Liver (tissue), 3 donors: Measurements from ENCODE around the gene ARHGAP10.
A peak's percentile ranks its signal among the peaks of the same experiment; 100 is the strongest.

ENCODE experiments used
- ATF3 ChIP-seq: IDR thresholded peaks from 2 replicates; pipeline ENCODE4 v1.6.1; 2016; ENCODE audit warnings: antibody characterized with exemption
- CTCF ChIP-seq: fragments of 150-350 bp; IDR thresholded peaks from 2 replicates; pipeline ENCODE4 v1.5.1; 2017; ENCODE audit warnings: improper control_type of control experiment, low read depth, low read length; ENCODE audit not compliant: missing input control
- EGR1 ChIP-seq, 2 donors: IDR thresholded peaks; 2 replicates each; pipeline ENCODE4 v1.6.1; 2016 to 2018; ENCODE audit warnings: antibody characterized with exemption in 2 of 2, low read depth in 2 of 2
- FOXA1 ChIP-seq: IDR thresholded peaks from 2 replicates; pipeline ENCODE4 v1.6.1; 2016; ENCODE audit warnings: antibody characterized with exemption
- FOXA2 ChIP-seq: IDR thresholded peaks from 2 replicates; pipeline ENCODE4 v1.6.1; 2016; ENCODE audit warnings: antibody characterized with exemption
- HNF4G ChIP-seq: IDR thresholded peaks from 2 replicates; pipeline ENCODE4 v1.6.1; 2016; ENCODE audit warnings: antibody characterized with exemption
- JUND ChIP-seq, 2 donors: IDR thresholded peaks; 2 replicates each; pipeline ENCODE4 v1.6.1; 2016; ENCODE audit warnings: antibody characterized with exemption in 2 of 2
- NR2F2 ChIP-seq: IDR thresholded peaks from 2 replicates; pipeline ENCODE4 v1.6.1; 2016; ENCODE audit warnings: antibody characterized with exemption
- RAD21 ChIP-seq, 2 donors: IDR thresholded peaks; 2 replicates each; pipeline ENCODE4 v1.6.1; 2016; ENCODE audit warnings: antibody characterized with exemption in 2 of 2, mild to moderate bottlenecking in 2 of 2
- REST ChIP-seq: IDR thresholded peaks from 2 replicates; pipeline ENCODE4 v1.6.1; 2016; ENCODE audit warnings: antibody characterized with exemption, mild to moderate bottlenecking
- SP1 ChIP-seq: IDR thresholded peaks from 2 replicates; pipeline ENCODE4 v1.6.1; 2018; ENCODE audit warnings: antibody characterized with exemption, mild to moderate bottlenecking
- TAF1 ChIP-seq: conservative IDR thresholded peaks from 2 replicates; pipeline ENCODE4 v1.6.1; 2016; ENCODE audit warnings: antibody characterized with exemption, mild to moderate bottlenecking
- YY1 ChIP-seq: IDR thresholded peaks from 2 replicates; pipeline ENCODE4 v1.6.1; 2016; ENCODE audit warnings: antibody characterized with exemption, mild to moderate bottlenecking
- donor health status: healthy.
- donor health status: healthy.

DNA sequence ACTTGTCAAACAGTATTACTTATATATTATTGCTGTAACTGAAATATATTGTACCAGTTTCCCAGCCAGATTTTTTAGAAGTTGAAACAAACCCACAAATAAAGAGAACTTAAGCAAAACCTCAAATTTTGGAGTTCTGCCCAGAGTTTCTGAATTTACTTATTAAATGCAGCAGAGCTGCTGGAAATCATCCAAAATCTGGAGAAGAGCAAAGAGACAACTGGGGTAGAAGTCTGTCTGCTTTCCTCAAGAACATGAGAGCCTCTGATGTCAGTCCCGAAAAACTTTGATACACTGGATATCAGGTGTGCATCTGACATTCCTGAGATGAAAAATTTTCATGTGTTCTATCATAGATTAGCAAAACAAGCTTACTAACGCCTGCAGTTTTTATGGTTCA is 384.4 kb downstream of the ARHGAP10 start:
- no peak for TF ChIP-seq CTCF
- no peak for TF ChIP-seq FOXA2
- no peak for TF ChIP-seq SP1
- TF ChIP-seq RAD21 (IDR thresholded peaks at IDR 0.05) = peak in 1 of 2 donors; percentile 9
- TF ChIP-seq FOXA1 = no peak
- TF ChIP-seq JUND (IDR thresholded peaks at IDR 0.05) = no peak
- no peak for TF ChIP-seq ATF3
- no peak for TF ChIP-seq TAF1
- TF ChIP-seq EGR1 (IDR thresholded peaks at IDR 0.05; ENCODE audit: low read depth in 2 of 2) = no peak
- no peak for TF ChIP-seq NR2F2
- TF ChIP-seq HNF4G = no peak
- no peak for TF ChIP-seq REST
- no peak for TF ChIP-seq YY1
